GM10847 (cell line): ENCODE results near the gene PTER.

Experiments used
- POLR2A ChIP-seq: IDR thresholded peaks from 2 replicates; pipeline ENCODE4 v1.6.1; 2011; ENCODE audit not compliant: insufficient read length; ENCODE audit errors: extremely low read depth

The PTER gene

GRCh38 chr10:16559236-16559773, 122.5 kb downstream of the PTER start:
- TF ChIP-seq POLR2A, result no peak

- no peak for TF ChIP-seq POLR2A
These were observed 126.1 kb downstream of the PTER start for GRCh38 chr10:16562891-16563290.
